GM12865 (cell line): ENCODE data around the gene FYCO1.

ENCODE experiments used
- DNase-seq: peaks from one replicate; pipeline ENCODE4 v3.0.0; 2010; ENCODE audit warnings: low read depth
- H3K4me3 ChIP-seq: 2 replicates; pipeline ENCODE4 v1.5.1; 2011; ENCODE audit warnings: mild to moderate bottlenecking, low read depth, low read length, control low read depth
- CTCF ChIP-seq: IDR thresholded peaks from 2 replicates; pipeline ENCODE4 v1.5.1; 2011; ENCODE audit warnings: low read length, control low read depth, low read depth, inconsistent platforms; ENCODE audit not compliant: insufficient read depth; ENCODE audit errors: missing control alignments

The FYCO1 gene

GRCh38 chr3:45917146-45917898 lies 78.3 kb downstream of the FYCO1 start:
- TF ChIP-seq CTCF = no peak
- H3K4me3 ChIP-seq = no peak overlapping the region
- DNase-seq = no peak

GRCh38 chr3:45915518-45916231 lies 79.9 kb downstream of the FYCO1 start:
- DNase-seq = peak; percentile 98
- H3K4me3 ChIP-seq = no peak overlapping the region
- TF ChIP-seq CTCF = no peak

- TF ChIP-seq CTCF = no peak
- H3K4me3 ChIP-seq = no peak overlapping the region
- no peak for DNase-seq
Observed at GRCh38 chr3:45915059-45915439, 80.6 kb downstream of the FYCO1 start.

- DNase-seq = peak; percentile 20
- H3K4me3 ChIP-seq = no peak overlapping the region
- TF ChIP-seq CTCF = no peak
Observed at GRCh38 chr3:45914362-45915058, 81.1 kb downstream of the FYCO1 start.

GRCh38 chr3:45912435-45912834 lies 83.2 kb downstream of the FYCO1 start:
- H3K4me3 ChIP-seq = no peak overlapping the region
- no peak for TF ChIP-seq CTCF
- DNase-seq = no peak

GRCh38 chr3:45911511-45912226 lies 84.0 kb downstream of the FYCO1 start:
- no peak overlapping the region for H3K4me3 ChIP-seq
- TF ChIP-seq CTCF = no peak
- DNase-seq = no peak
